Measurements from ENCODE around the gene ASPSCR1.
A peak's percentile ranks its signal among the peaks of the same experiment; 100 is the strongest.

ASPSCR1 gene

DNA sequence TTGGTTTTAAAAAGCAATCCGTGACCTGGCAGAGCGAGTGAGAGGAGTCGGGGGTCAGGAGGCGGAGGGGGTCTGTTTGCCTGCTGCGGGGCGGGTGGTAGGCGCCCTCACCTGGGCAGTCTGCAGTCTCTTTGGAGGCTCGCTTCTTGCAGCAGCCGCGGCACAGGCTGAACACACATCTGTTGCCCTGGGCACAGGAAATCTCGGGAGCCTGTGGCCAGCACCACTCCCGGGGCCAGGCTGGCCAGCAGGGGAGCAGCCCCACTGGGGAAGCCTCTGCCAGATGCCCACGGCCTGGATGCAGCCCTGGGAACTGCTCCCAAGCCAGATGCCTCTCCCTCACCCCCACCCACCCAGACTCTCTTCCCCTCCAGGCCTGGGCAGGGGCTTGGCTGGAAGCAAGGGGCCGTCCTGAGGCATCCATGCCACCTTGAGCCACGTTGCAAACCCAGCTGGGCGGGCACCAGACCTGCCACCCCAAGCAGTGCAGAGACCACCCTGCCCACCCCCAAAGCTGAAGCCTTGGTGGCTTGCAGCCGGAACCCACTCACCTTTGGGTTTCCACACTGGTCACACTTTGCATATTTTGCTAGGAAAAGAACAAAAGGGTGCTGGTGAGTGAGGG is 80.9 kb downstream of the ASPSCR1 start:
- no peak for DNase-seq

DNA sequence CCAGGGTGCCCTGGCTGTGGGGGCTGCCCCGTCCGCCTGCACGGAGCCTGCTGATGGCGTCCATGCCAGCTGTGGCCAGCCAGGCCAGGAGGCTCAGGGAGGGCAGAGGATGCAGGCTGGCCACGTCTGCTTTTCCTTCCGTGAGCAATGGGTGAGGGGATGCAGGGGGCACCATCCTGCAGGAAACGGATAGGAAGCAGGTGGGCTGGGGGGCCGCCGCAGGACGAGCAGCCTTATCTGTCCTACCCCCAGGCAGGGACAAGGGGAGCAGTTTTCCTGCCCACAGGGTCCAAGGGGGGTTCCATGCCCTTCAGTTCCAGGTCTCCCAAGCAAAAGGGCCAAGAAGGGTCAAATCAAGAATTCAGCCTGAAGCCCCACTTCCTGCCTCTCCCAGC is 81.4 kb downstream of the ASPSCR1 start:
- DNase-seq: no peak

DNA sequence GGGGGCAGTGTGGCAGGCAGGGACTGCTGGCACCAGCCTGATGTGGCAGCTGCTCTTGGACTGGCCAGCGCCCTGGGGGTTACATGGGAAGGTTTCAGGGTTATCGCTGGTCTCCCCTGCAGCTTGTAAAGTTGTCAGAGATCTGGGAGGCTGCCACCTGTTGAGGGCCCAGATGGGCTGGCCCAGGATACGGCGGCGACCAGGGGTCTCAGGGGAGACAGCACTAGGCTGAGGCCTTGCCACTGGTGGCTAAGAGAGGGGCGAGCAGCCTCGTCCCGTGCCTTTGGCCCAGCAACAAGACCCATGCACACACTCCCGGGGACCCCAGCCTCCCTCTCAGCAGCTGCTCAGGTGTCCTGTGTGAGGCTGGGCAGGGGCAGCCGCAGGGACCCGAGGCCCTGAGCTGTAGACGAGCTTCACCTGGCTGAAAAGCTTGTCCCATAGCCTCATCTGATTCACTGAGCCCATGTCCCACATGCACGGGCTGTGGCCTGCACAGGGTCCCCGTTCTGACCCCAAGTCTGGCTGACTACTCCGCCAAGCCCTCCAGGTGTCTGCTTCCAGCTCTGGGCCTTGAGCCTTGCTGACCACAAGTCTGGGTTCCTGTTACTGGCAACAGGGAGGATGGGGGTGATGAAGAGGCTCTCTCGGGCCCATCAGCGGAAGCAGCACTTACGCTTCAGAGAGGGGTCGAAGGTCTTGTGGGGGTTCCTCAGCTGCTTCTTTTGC is 82.0 kb downstream of the ASPSCR1 start:
- no peak for DNase-seq

DNA sequence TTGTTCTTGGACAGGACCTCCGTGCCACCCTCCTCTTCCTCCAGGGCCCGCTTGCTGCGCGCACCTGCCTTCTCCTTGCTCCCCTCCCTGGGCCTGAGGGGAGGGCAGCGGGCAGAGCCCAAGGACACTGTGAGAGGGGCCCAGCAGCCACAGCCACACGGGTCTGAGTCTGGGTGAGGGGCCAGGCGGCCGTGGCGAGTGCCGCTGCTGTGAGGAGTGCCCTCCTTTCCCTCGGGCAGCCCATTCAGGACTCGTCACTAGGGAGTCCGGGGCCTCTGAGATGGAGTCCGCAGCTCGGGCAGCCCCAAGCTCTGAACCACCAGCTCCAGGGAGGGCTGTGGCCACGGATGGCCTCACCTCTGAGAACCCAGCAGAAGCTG is 82.6 kb downstream of the ASPSCR1 start:
- DNase-seq: no peak

DNA sequence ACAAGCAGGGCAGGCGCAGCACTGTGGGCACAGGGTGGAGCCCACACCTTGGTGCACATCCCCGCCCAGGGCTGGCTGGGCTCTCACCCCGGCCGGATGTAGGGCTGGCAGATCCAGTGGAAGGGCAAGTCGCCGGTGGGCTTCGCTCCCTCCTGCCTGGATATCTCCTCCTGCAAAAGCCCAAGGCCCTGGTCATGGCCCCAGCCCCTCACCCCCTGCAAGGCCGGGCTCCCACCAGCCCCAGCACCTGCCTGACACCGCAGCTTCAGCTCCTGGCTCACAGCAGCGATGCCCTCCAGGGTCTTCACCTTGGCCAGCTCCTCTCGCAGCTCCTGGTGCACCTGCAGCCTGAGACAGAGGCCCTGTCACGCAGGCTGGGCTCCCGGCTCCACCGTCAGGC is 83.2 kb downstream of the ASPSCR1 start:
- DNase-seq: no peak

DNA sequence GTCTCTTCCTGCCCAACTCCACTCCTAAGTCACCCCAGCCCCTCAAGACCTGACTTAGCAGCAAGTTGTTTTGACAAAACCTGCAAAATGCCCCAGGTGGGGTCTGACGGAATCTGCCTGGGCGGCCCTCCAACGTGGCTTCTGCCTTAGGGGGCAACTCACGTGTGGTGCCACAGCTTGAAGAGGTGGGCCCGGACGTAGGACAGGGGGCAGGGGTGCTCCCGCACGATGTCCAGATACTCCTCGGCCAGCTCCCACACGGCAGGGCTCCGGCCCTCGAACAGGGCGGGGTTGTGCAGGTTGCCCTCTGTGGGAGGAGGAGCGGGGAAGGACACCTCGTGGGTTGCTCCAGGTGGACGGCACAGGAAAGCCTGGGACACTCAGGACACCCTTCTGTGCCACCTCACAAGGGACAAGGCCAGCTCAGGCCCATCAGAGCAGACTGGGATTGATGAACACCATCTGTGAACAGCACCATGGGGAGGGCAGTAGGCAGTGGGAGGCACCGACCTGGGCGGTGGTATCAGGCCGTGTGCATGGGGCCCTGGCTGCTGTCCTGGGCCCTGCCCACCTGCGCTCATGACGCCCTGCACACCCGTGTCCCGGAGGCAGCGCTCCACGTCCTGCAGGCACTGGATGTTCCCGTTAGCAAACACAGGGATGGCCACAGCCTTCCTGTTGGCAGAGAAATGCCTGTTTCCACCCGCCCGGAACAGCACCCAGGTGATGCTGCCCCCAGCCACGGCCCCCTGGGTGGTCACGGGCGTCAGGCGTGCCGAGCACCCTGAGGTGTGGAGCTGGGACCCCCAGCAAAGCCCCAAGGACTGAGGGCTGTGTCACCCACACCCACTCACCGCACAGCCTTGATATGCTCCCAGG is 83.9 kb downstream of the ASPSCR1 start:
- no peak for DNase-seq

DNA sequence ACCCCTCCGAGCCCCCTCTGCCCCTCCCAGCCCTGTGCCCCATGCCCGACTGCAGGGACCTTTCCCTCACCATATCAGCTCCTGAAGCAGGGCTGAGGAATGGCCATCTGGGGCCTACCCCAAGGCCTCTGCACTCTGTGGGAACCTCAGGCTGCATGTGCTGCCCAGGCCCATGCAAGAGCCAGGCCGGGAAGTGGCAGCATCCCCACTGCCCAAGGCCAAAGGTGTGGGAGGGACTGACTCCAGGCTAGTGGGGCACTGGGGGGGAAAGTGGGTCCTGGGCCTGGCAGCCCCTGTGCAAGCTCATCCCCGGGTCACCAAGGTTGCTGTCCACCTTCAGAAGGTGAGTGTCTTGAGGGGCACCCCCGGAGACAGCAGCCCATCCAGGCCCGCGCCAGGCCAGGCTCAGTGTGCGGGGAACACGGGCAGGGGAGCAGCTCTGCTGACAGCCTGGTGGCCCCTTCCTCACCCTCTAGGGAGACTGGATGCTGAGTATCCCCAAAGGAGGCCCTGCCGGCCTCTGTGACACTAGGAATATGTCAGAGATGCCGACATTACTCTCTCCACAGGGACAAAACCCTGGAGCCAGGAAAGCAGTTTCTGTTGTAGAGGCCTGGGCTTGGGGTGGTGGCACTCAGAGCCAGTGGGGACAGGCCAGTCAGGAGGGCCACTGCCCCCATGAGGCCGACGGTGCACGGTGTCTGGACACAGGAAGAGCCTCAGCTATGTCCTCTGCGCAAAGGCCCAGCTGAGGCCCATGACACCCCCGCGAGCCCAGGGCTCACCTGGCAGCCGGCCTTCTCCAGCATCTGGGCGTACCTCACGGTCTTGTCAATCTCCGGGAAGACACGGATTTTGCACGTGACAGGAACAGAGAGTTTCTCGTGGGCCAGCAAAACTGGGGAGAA is 84.9 kb downstream of the ASPSCR1 start:
- no peak for DNase-seq

DNA sequence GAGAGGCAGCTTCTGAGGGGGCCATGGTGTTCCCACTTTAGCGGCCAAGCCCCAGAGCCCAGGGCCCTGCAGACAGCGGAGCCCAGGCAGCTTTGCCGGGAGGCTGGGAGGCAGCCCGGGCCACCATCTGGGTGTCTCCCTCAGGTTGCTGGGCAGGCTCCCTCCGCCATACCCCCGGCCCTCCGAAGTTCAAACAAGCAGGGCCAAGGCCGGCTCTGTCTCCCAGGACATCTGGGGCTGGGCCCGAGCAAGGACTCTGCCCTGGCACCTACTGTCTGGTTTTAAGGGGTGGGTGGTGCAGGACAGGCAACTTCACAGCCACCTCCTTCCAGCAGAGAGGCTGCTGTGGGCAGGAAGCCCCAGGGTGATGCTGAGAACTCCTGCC is 85.5 kb downstream of the ASPSCR1 start:
- no peak for DNase-seq

DNA sequence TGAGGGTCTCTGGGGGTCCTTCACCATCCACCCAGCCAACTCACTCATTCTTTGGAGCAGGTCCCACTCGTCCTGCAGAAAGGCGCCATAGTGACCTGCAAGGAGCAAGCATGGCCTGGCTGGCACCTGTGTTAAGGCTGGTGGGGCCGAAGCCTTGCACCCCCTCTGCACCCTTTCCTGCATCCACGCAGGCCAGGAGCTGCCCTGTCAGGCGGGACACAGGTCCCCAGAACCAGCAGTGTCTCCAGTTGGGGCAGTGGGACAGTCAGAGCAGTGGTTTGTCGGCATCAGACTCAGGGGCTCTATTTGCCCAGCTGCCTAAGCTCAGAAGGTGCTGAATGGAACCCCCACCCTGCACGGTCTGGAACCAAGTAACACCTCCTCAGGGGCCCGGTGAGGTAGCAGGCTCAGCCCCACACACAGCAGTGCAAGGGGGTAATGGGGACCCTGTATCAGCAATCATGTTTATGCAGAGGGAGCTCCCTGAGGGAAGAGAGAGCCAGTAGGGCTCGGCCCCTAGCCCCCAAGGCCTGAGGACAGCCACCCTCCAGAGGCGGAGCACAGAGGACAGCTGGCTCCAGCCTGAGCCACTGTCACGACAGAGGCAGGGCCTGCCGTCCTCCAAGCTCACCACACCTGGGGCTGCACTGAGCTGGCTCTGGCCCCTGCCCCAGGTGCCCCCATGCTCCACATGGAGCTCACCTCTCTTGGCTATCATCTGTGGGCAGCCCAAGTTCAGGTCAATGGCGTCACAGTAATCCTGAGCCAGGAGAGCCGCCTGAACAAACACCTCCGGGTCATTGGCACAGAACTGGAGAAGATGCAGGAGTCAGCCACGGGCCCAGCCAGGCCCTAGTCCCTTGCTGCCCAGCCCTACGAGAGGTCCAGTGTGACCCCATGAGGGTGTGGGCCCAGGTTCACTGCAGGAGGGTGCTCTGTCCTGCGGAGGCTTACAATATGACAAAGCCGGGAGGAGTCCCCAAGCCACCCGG is 86.3 kb downstream of the ASPSCR1 start:
- no peak for DNase-seq

DNA sequence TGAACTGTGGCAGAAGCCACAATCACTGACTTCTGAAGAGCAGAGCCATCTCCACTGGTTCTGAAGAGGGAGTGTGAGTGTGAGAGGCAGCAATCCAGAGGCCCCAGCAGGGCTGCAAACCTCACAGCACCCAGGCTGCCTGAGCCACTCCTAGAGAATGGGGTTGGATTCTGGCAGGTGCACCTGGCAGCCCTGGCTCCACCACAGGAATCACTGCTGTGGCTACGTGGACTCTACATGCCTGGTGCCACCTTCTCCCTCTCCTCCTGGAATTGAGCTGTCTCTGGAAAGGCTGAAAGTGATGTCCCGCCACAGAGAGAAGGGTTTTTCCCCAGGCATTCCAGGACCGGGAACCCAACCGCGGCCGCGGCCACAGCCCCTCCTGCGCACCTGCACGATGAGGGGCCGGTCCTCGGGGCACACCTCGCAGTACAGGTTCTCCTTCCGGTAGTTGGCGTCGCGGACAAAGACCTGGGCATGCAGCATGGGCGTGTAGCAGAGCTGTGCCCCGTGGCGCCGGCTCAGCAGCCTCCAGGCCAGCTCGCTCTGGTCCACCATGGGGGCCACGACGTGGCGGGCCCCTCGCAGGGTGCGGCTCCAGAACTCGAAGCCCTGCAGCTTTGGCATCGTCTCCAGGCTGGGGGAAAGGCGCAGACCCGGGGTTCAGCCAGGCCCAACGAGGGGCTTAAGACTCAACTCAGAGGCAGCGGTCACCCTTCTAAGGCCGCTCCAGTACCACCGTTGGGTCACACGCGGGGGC is 87.2 kb downstream of the ASPSCR1 start:
- DNase-seq: peak; percentile 22

DNA sequence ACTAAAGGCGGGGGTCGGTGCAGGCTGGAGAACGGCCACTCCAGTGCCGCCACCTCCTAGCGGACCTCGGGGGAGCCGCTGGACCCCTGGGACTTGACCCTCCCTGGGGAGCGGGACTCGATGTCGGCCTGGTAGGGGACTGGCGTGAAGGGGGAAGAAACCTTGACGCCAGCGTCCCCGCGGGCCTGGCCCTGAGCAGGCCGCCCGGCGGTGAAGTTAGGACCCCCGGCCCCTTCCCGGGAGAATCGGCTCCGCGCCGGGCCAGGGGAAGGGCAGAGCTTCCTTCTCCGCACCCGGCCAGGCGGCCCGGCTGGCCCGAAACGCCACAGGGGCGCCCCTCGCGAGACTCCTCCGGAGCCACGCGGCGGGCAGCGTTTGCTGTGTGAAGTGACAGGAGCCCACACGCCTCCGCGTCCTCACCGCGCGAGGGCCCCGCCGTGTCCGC is 87.8 kb downstream of the ASPSCR1 start:
- no peak for DNase-seq

DNA sequence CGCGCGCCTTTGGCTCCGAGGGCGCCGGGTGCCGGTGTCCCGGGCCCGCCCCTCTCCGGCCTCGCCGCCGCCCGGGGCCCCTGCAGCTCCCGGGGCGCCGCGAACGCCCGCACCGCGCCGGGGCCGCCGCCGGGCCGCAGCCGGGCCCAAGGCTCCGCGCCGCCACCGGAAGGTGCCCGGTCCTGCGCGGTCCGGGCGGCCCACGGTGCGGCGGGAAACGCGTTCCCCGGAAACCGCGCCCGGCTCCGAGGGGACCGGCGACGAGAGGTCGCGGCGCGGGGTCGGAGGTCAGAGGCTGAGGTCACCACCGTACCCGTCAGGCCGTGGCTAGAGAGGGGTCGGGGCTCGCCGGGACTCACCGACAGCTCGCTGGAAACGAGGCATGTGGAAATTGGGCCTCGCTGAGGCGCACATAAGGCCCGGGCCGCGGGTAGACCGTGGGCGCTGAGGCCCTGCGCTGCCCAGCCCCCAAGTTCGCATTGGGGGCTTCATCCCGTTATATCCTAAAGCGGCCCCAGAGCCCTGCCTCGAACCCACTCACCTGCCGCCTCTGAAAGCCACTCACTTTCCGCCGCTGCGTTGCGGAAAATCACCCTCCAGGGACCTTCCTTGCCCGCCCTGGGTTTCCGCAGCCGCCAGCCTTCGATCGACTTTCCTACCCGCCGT is 88.3 kb downstream of the ASPSCR1 start, which contains the start of gene DUS1L:
Gene DUS1L (minus strand): TSS at position 167 of the 666 bp plus-strand sequence. CDS start 745 bp downstream, outside the sequence.
- DNase-seq: peak; percentile 11

All from NCI-H2107 (cell line).